CD4-positive, alpha-beta memory T cell (primary cell): ENCODE results near the gene AGAP1. TPM values are rescaled to one million over a fixed set of nuclear protein-coding genes. Genes with fewer than 3 reads are reported as not detected.

Source experiments
- CTCF ChIA-PET: fragments of 350-600 bp; sonication (Branson Sonifier 250); formaldehyde crosslinking; loops from one replicate; lab custom pipeline; 2021; ENCODE audit warnings: inconsistent platforms; ENCODE audit not compliant: partially characterized antibody; lab: Charles Lee
- POLR2A ChIA-PET: fragments of 350-600 bp; sonication (Branson Sonifier 250); formaldehyde crosslinking; loops from one replicate; lab custom pipeline; 2021; ENCODE audit not compliant: partially characterized antibody; lab: Charles Lee
- DNase-seq, 5 donors: peaks; one replicate each; pipeline versions ENCODE4 v3.0.0 to v3.0.0-alpha.2; 2020 to 2022; ENCODE audit warnings: mixed read lengths in 1 of 5
- H3K27ac ChIP-seq: one replicate; pipeline ENCODE4 v1.7.0; 2013; ENCODE audit warnings: low read depth, low read length
- H3K27me3 ChIP-seq: 2 replicates; pipeline ENCODE4 v1.7.0; 2013; ENCODE audit warnings: mild to moderate bottlenecking, low read length, moderate library complexity; ENCODE audit not compliant: insufficient read depth
- H3K36me3 ChIP-seq: 2 replicates; pipeline ENCODE4 v1.7.0; 2013; ENCODE audit warnings: mild to moderate bottlenecking, low read length, moderate library complexity; ENCODE audit not compliant: insufficient read depth
- H3K4me1 ChIP-seq: 2 replicates; pipeline ENCODE4 v1.7.0; 2013; ENCODE audit warnings: mild to moderate bottlenecking, low read length, moderate library complexity; ENCODE audit not compliant: insufficient read depth
- H3K4me3 ChIP-seq, 2 donors: one replicate each; pipeline ENCODE4 v1.7.0; 2013; ENCODE audit warnings: low read length in 2 of 2, mild to moderate bottlenecking in 1 of 2
- H3K9me3 ChIP-seq, 2 donors: one replicate each; pipeline ENCODE4 v1.7.0; 2013; ENCODE audit warnings: low read length in 2 of 2, control low read depth in 1 of 2; ENCODE audit not compliant: control insufficient read depth in 1 of 2
- H3K27ac Mint-ChIP-seq, 7 donors: one replicate each; pipeline ENCODE4 v1.8.0; 2020 to 2021; ENCODE audit warnings: mixed read lengths in 7 of 7, mild to moderate bottlenecking in 6 of 7, inconsistent platforms in 3 of 7, moderate library complexity in 3 of 7
- H3K27me3 Mint-ChIP-seq, 2 donors: one replicate each; pipeline ENCODE4 v1.8.0; 2020 to 2021; ENCODE audit warnings: mixed read lengths in 2 of 2
- H3K36me3 Mint-ChIP-seq, 2 donors: one replicate each; pipeline ENCODE4 v1.8.0; 2020 to 2021; ENCODE audit warnings: mixed read lengths in 2 of 2, inconsistent platforms in 1 of 2, mild to moderate bottlenecking in 1 of 2
- H3K4me1 Mint-ChIP-seq, 4 donors: one replicate each; pipeline ENCODE4 v1.8.0; 2020 to 2021; ENCODE audit warnings: mixed read lengths in 4 of 4, mild to moderate bottlenecking in 1 of 4
- H3K4me3 Mint-ChIP-seq, 8 donors: one replicate each; pipeline ENCODE4 v1.8.0; 2020 to 2021; ENCODE audit warnings: mixed read lengths in 8 of 8, mild to moderate bottlenecking in 7 of 8, moderate library complexity in 6 of 8, inconsistent platforms in 3 of 8
- H3K9me3 Mint-ChIP-seq, 8 donors: one replicate each; pipeline ENCODE4 v1.8.0; 2020 to 2021; ENCODE audit warnings: mixed read lengths in 8 of 8, mild to moderate bottlenecking in 5 of 8, inconsistent platforms in 3 of 8, moderate library complexity in 1 of 8
- intact Hi-C: fragments of 100-400 bp; cut with micrococcal nuclease; formaldehyde crosslinking; loops from one replicate; pipeline ENCODE4 v1.15.1; 2023
- polyA plus RNA-seq, 2 donors: library from polyadenylated mRNA; unstranded; fragments of 300-500 nt; fragmentation: Illumina TruSeq; gene quantifications; one replicate each; pipeline ENCODE4 v1.2.3, GENCODE V29; 2021
- total RNA-seq, 2 experiments: library from RNA; stranded (reverse); gene quantifications; one replicate each; pipeline ENCODE4 v1.2.3, GENCODE V29; 2021

Gene AGAP1
- total and polyA plus RNA-seq, 4 experiments from 2014 or later: 0.24 to 2.9 (median 1.9) TPM

DNA sequence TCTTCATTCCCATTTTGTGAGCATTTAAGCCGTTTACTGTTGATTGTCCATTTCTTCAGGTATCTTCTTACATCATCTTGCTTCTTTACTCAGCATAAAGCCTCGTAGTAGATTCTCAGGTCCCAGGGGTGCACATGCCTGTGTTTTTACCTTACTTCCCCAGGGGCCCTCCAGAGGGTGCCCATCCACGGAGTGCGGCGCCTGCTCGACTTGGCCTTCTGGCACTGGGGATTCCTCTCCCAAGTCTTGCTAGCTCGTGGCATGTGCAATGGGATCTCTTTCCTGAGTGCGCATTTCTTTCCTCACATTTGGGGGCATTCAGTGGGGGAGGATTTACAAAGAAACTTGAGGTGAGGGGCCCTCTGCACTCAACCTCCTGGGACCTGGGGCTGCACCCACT is 148.1 kb downstream of the AGAP1 start:
- Mint-ChIP-seq H3K4me3 (no peak overlapping the region), H3K9me3 (peaks cover 0 to 1% (median 0%) of the 10 kb centered on the region in 8 donors), H3K27ac (peak overlapping the region in 1 of 7 donors; percentile 13), H3K4me1 (peaks cover 0 to 6% (median under 1%) of the 10 kb centered on the region in 4 donors), H3K36me3 (no peaks in the 10 kb centered on the region), H3K27me3 (peaks cover 8 to 21% of the 10 kb centered on the region in 2 donors)
- ChIA-PET CTCF (no interaction called here), POLR2A (no interaction called here)
- no peak overlapping the region for H3K27ac ChIP-seq
- no peaks in the 10 kb centered on the region for H3K9me3 ChIP-seq
- no peaks in the 10 kb centered on the region for H3K27me3 ChIP-seq
- no peak for DNase-seq
- no peaks in the 10 kb centered on the region for H3K4me1 ChIP-seq
- H3K36me3 ChIP-seq: no peaks in the 10 kb centered on the region
- no peak overlapping the region for H3K4me3 ChIP-seq
- intact Hi-C loops: no loop called here

DNA sequence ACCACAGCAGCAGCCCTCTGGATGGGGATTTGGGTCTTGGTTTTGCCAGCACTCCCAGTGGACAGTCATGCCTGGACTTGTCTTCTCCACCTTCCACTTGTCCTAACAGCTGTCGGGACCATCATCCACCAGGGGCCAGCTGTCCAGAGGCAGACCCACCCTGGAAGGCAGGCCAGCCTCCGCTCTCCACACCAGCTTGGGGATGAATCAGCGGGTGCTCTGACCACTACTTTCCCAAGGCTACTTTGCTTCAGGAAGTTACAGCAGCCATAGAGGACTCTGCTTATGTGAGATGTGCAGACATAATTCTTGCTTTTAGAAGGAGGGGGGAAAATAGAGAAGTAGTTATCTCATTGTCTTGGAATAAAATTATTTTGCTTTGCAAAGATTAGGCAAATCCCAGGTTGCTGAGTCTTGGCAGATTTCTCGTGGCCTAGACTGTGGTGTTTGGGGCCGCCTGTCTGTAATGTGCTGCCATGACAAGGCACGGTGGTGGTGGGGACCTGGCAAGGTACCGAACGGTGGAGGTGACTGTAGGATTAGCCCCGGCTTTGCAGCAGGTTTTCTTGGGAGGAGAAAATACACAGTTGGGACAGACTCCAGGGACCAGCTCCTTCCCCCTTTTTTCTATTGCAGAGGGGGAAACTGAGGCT is 148.7 kb downstream of the AGAP1 start:
- intact Hi-C loops: no loop called here
- CTCF ChIA-PET: no interaction called here
- H3K4me3 ChIP-seq: no peak overlapping the region
- Mint-ChIP-seq H3K36me3 (no peaks in the 10 kb centered on the region), H3K27me3 (peaks cover 8 to 21% of the 10 kb centered on the region in 2 donors), H3K4me3 (no peak overlapping the region), H3K4me1 (peaks cover 0 to 6% (median under 1%) of the 10 kb centered on the region in 4 donors), H3K9me3 (peaks cover 0 to 1% (median 0%) of the 10 kb centered on the region in 8 donors), H3K27ac (no peak overlapping the region)
- no peaks in the 10 kb centered on the region for H3K4me1 ChIP-seq
- POLR2A ChIA-PET: no interaction called here
- H3K36me3 ChIP-seq: no peaks in the 10 kb centered on the region
- H3K9me3 ChIP-seq: no peaks in the 10 kb centered on the region
- no peak for DNase-seq
- H3K27ac ChIP-seq: no peak overlapping the region
- no peaks in the 10 kb centered on the region for H3K27me3 ChIP-seq

DNA sequence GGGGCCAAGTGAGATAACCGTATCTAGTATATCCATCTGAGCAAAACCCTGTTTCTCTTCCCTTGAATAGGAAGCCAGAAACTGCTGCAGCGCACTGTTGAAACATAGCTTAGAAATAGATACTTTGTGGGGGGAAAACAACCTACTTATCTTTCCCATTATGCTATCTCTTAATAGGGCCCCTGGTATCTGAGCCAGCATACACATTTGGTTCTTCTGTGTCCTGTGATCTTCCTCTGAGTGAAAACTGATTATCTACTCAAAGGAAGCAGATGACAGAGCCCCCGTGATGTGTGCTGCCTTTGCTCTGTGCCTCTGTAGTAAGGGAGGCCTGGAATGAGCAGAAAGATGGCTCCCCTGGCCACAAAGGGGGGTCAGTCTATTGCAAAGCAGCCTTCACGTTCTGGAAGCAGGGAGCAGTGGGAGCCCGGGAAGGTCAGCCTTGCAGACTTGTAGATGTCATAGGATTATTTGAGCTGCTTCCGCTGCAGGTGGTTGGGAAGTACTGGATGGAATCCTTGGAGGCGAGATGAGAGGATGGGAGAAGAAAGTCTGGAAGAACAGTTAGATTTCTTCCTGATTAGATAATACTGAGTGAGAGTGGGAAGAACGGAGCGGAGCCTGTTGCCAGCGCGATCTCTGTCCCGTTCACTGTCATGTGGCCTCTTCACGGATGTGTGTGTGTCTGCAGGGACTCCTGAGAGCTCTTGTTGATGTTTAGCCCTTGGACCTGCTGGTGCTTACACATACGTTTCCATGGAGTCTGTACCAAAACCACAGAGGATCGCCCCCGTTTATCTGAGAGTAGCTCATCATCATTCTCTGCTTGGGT is 150.1 kb downstream of the AGAP1 start:
- Histone ChIP-seq H3K27me3 (no peaks in the 10 kb centered on the region), H3K4me3 (no peak overlapping the region), H3K4me1 (no peaks in the 10 kb centered on the region), H3K9me3 (no peaks in the 10 kb centered on the region), H3K36me3 (no peaks in the 10 kb centered on the region), H3K27ac (no peak overlapping the region)
- ChIA-PET CTCF (no interaction called here), POLR2A (no interaction called here)
- Mint-ChIP-seq H3K27ac (no peak overlapping the region), H3K4me1 (peaks cover 0 to 4% (median under 1%) of the 10 kb centered on the region in 4 donors), H3K27me3 (peaks cover 8 to 19% of the 10 kb centered on the region in 2 donors), H3K36me3 (no peaks in the 10 kb centered on the region), H3K4me3 (no peak overlapping the region), H3K9me3 (no peaks in the 10 kb centered on the region)
- DNase-seq: no peak
- intact Hi-C loops: no loop called here

DNA sequence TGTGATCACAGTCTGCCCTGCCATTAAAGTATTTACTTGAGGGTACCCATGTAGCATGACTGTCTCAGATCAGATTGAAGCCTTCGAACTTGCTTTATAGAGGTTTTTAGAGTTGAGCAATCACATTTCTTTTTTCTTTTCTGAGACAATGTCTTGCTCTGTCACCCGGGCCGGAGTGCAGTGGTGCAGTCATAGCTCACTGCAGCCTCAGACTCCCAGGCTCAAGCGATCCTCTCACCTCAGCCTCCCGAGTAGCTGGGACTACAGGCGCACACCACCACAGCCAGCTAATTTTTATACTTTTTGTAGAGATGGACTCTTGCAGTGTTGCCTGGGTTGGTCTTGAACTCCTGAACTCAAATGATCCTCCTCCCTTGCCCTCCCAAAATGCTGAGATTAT is 153.4 kb downstream of the AGAP1 start:
- CTCF ChIA-PET: interaction anchor here (1.5 kb wide), 1 partner anchor 53 kb away, joined by 3 read pairs; no protein-coding TSS in a partner anchor
- Mint-ChIP-seq H3K27me3 (peaks cover 6 to 19% of the 10 kb centered on the region in 2 donors), H3K36me3 (no peaks in the 10 kb centered on the region), H3K27ac (no peak overlapping the region), H3K4me1 (peaks cover 0 to 1% (median 0%) of the 10 kb centered on the region in 4 donors), H3K4me3 (no peak overlapping the region), H3K9me3 (peaks cover 0 to 3% (median 0%) of the 10 kb centered on the region in 8 donors)
- H3K27me3 ChIP-seq: no peaks in the 10 kb centered on the region
- POLR2A ChIA-PET: no interaction called here
- no peak overlapping the region for H3K27ac ChIP-seq
- no peak overlapping the region for H3K4me3 ChIP-seq
- H3K36me3 ChIP-seq: no peaks in the 10 kb centered on the region
- H3K9me3 ChIP-seq: no peaks in the 10 kb centered on the region
- H3K4me1 ChIP-seq: no peaks in the 10 kb centered on the region
- no peak for DNase-seq
- intact Hi-C loops: no loop called here

DNA sequence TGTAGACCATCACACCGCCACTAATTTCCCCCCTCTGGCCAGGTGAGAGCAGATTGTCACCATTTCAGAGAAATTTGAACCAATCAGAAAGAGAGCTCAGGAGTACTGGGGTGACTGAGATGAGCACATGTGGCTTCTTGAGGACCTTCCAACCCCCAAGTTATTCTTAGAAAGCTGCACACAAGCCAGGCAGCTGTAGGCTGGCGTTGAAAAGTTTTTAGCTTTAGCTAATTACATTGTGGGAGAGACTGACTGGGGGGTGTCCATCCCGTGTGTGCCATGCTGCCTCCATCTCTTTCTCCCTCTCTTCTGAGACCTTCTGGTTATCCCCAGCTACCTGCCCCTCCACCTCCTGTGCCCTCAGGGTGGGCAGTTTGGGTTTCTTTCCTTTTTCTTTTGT is 154.0 kb downstream of the AGAP1 start:
- Mint-ChIP-seq H3K27me3 (peaks cover 6 to 15% of the 10 kb centered on the region in 2 donors), H3K9me3 (peaks cover 0 to 3% (median 0%) of the 10 kb centered on the region in 8 donors), H3K36me3 (no peaks in the 10 kb centered on the region), H3K4me1 (peaks cover 0 to 1% (median 0%) of the 10 kb centered on the region in 4 donors), H3K27ac (no peak overlapping the region), H3K4me3 (no peak overlapping the region)
- Histone ChIP-seq H3K9me3 (no peaks in the 10 kb centered on the region), H3K4me1 (no peaks in the 10 kb centered on the region), H3K27ac (no peak overlapping the region), H3K4me3 (no peak overlapping the region), H3K36me3 (no peaks in the 10 kb centered on the region), H3K27me3 (no peaks in the 10 kb centered on the region)
- intact Hi-C loops: no loop called here
- POLR2A ChIA-PET: no interaction called here
- no peak for DNase-seq
- CTCF ChIA-PET: interaction anchor here (1.5 kb wide), 1 partner anchor 54 kb away, joined by 3 read pairs; no protein-coding TSS in a partner anchor

DNA sequence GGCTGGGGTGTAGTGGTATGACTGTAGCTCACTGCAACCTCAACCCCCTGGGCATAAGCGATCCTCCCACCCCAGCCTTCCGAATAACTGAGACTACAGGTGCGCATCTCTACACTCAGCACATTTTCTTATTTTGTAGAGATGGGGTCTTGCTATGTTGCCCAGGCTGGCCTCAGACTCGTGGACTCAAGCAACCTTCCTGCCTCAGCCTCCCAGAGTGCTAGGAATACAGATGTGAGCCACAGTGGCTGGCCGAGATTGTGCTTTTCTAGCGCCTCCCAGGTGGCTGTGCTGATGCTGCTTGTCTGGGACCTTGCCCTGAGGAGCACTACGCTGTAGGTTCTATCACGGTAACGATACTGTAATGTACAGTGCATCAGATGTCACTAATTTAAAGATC is 155.6 kb downstream of the AGAP1 start:
- H3K4me1 Mint-ChIP-seq: peaks cover 0 to 1% (median 0%) of the 10 kb centered on the region in 4 donors
- H3K27ac Mint-ChIP-seq: no peak overlapping the region
- Histone ChIP-seq H3K36me3 (no peaks in the 10 kb centered on the region), H3K4me1 (no peaks in the 10 kb centered on the region), H3K27me3 (no peaks in the 10 kb centered on the region), H3K27ac (no peak overlapping the region), H3K4me3 (no peak overlapping the region), H3K9me3 (no peaks in the 10 kb centered on the region)
- peaks cover 0 to 3% (median 0%) of the 10 kb centered on the region in 8 donors for H3K9me3 Mint-ChIP-seq
- no peak overlapping the region for H3K4me3 Mint-ChIP-seq
- POLR2A ChIA-PET: no interaction called here
- no peaks in the 10 kb centered on the region for H3K36me3 Mint-ChIP-seq
- intact Hi-C loops: no loop called here
- CTCF ChIA-PET: no interaction called here
- peaks cover 6 to 9% of the 10 kb centered on the region in 2 donors for H3K27me3 Mint-ChIP-seq
- DNase-seq: no peak

DNA sequence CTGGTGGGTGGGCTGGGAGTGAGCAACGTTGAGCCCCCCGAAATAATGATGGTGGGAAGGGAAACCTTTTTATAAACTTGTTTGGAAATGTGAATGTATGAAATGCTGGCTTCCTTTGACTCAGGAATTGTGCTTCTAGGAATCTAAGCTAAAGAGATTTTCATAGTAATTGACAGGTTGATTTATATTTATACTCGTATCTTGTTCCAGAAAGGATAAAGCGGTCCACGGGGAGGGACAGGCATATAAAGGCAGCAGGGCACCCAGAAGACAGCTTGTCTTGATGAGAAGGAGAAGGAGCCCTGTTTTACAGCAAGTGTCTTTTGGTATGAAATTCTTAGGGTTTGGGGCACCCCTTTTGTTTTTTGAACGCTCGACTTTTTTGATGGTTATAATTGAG is 157.8 kb downstream of the AGAP1 start:
- no peak overlapping the region for H3K27ac Mint-ChIP-seq
- no peak overlapping the region for H3K27ac ChIP-seq
- H3K4me3 ChIP-seq: no peak overlapping the region
- peaks cover 8 to 9% of the 10 kb centered on the region in 2 donors for H3K27me3 Mint-ChIP-seq
- no peaks in the 10 kb centered on the region for H3K36me3 ChIP-seq
- no peak for DNase-seq
- peaks cover 0 to 3% (median 0%) of the 10 kb centered on the region in 8 donors for H3K9me3 Mint-ChIP-seq
- H3K27me3 ChIP-seq: no peaks in the 10 kb centered on the region
- H3K4me3 Mint-ChIP-seq: no peak overlapping the region
- no peaks in the 10 kb centered on the region for H3K9me3 ChIP-seq
- H3K4me1 ChIP-seq: no peaks in the 10 kb centered on the region
- H3K36me3 Mint-ChIP-seq: no peaks in the 10 kb centered on the region
- ChIA-PET CTCF (no interaction called here), POLR2A (no interaction called here)
- peaks cover 0 to 1% (median 0%) of the 10 kb centered on the region in 4 donors for H3K4me1 Mint-ChIP-seq
- intact Hi-C loops: no loop called here
